ENCODE measurements around the gene SLC6A13.

- TF ChIP-seq CTCF (IDR thresholded peaks at IDR 0.05) (no peak), POLR2AphosphoS5 (IDR thresholded peaks at IDR 0.05) (no peak), POLR2A (IDR thresholded peaks at IDR 0.05) (no peak), EP300 (IDR thresholded peaks at IDR 0.05) (no peak)
These were observed 57.6 kb downstream of the SLC6A13 start for GRCh38 chr12:205026-205425.
